ENCODE results near the gene NCAPG.

DNA sequence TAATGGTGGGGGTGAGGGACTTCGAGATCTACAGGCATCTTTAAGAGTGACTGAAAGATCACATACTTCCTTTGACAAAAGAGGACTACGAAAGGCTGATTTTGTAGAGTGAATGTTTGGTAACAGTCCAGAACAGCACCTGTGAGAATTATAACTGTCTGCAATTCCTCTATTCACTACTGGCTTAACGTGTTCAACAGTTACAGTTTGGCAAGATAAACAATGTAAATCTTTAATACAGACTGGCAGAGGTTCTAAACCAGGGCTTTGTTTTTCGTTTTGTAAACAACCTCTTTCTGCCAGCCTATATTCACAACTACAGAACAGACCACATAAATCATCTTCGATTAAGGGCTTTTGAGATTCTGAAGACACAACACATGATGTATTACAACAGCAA lies 66.9 kb downstream of the NCAPG start:
- TF ChIP-seq, protein P1, sequence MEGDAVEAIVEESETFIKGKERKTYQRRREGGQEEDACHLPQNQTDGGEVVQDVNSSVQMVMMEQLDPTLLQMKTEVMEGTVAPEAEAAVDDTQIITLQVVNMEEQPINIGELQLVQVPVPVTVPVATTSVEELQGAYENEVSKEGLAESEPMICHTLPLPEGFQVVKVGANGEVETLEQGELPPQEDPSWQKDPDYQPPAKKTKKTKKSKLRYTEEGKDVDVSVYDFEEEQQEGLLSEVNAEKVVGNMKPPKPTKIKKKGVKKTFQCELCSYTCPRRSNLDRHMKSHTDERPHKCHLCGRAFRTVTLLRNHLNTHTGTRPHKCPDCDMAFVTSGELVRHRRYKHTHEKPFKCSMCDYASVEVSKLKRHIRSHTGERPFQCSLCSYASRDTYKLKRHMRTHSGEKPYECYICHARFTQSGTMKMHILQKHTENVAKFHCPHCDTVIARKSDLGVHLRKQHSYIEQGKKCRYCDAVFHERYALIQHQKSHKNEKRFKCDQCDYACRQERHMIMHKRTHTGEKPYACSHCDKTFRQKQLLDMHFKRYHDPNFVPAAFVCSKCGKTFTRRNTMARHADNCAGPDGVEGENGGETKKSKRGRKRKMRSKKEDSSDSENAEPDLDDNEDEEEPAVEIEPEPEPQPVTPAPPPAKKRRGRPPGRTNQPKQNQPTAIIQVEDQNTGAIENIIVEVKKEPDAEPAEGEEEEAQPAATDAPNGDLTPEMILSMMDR (IDR thresholded peaks at IDR 0.05 in 8 of 11, conservative IDR thresholded peaks at IDR 0.05 in 3 of 11), result no peak
- TF ChIP-seq POLR2A (IDR thresholded peaks at IDR 0.05), result no peak

Data from spleen (tissue), 7 donors.